IMR-90 (cell line): Measurements from ENCODE around the gene FGF3. TPM values are rescaled to one million over a fixed set of nuclear protein-coding genes. Genes with fewer than 3 reads are reported as not detected.

Source experiments
- ATAC-seq: fragments of 200-7000 bp; cut with Tn5 transposase; 2 replicates; pipeline ENCODE4 v1.9.1; 2020; ENCODE audit warnings: low read depth, mild to moderate bottlenecking, moderate library complexity
- BruUV-seq: library from RNA; stranded (reverse); fragments of 400-500 nt; replicated peaks from 2 replicates; lab custom pipeline; 2021; lab: Mats Ljungman, UMichigan
- CTCF ChIA-PET: fragments of 300-600 bp; formaldehyde crosslinking; extraction: SDS; loops from one replicate; lab custom pipeline; 2021; ENCODE audit warnings: antibody characterized with exemption; lab: Yijun Ruan, JAX
- POLR2A ChIA-PET: fragments of 300-600 bp; sonication (Branson Sonifier 250); formaldehyde crosslinking; loops from one replicate; lab custom pipeline; 2022; ENCODE audit warnings: antibody characterized with exemption; ENCODE audit not compliant: unreplicated experiment; lab: Charles Lee
- DNase-seq: peaks from one replicate; pipeline ENCODE4 v3.0.0; 2013
- H2AFZ ChIP-seq: replicated peaks from 2 replicates; pipeline ENCODE3; 2013; ENCODE audit warnings: low read length, mild to moderate bottlenecking; ENCODE audit not compliant: poor library complexity
- H2AK5ac ChIP-seq: 2 replicates; pipeline ENCODE4 v1.6.1; 2013; ENCODE audit warnings: low read depth, low read length, inconsistent platforms
- H2AK9ac ChIP-seq: replicated peaks from 2 replicates; pipeline ENCODE3; 2013; ENCODE audit warnings: mild to moderate bottlenecking, low read depth, low read length, moderate library complexity; ENCODE audit not compliant: poor library complexity
- H2BK120ac ChIP-seq: 2 replicates; pipeline ENCODE4 v1.6.1; 2013; ENCODE audit warnings: low read depth, low read length, inconsistent platforms
- H2BK15ac ChIP-seq: 3 replicates; pipeline ENCODE4 v1.6.1; 2013; ENCODE audit warnings: low read depth, low read length, inconsistent platforms
- H2BK20ac ChIP-seq: 2 replicates; pipeline ENCODE4 v1.6.1; 2013; ENCODE audit warnings: low read depth, mild to moderate bottlenecking, inconsistent platforms, low read length, moderate library complexity
- H2BK5ac ChIP-seq: 2 replicates; pipeline ENCODE4 v1.6.1; 2013; ENCODE audit warnings: mild to moderate bottlenecking, low read depth, low read length, inconsistent platforms; ENCODE audit not compliant: poor library complexity, severe bottlenecking
- H3K14ac ChIP-seq: replicated peaks from 2 replicates; pipeline ENCODE4 v1.6.1; 2013; ENCODE audit warnings: low read depth, low read length, inconsistent platforms
- H3K18ac ChIP-seq: 2 replicates; pipeline ENCODE4 v1.6.1; 2013; ENCODE audit warnings: low read depth, low read length, control low read depth
- H3K23ac ChIP-seq: 2 replicates; pipeline ENCODE4 v1.6.1; 2013; ENCODE audit warnings: low read depth, low read length, inconsistent platforms
- H3K27ac ChIP-seq: 2 replicates; pipeline ENCODE4 v1.5.1; 2013; ENCODE audit warnings: mild to moderate bottlenecking, control low read depth, low read length; ENCODE audit not compliant: insufficient read depth
- H3K27me3 ChIP-seq: 2 replicates; pipeline ENCODE4 v1.6.1; 2013; ENCODE audit warnings: low read length; ENCODE audit not compliant: control insufficient read depth, insufficient read depth
- H3K36me3 ChIP-seq: 2 replicates; pipeline ENCODE4 v1.6.1; 2013; ENCODE audit warnings: low read length, mixed read lengths; ENCODE audit not compliant: control insufficient read depth, insufficient read depth
- H3K4ac ChIP-seq: 2 replicates; pipeline ENCODE4 v1.6.1; 2013; ENCODE audit warnings: low read depth, low read length, inconsistent platforms
- H3K4me1 ChIP-seq: 2 replicates; pipeline ENCODE4 v1.6.1; 2013; ENCODE audit warnings: low read length, mixed read lengths; ENCODE audit not compliant: control insufficient read depth, insufficient read depth
- H3K4me2 ChIP-seq: 2 replicates; pipeline ENCODE4 v1.6.1; 2013; ENCODE audit warnings: low read depth, mild to moderate bottlenecking, control low read depth, low read length, moderate library complexity
- H3K4me3 ChIP-seq: 2 replicates; pipeline ENCODE4 v1.5.1; 2013; ENCODE audit warnings: low read depth, mild to moderate bottlenecking, control low read depth, low read length, moderate library complexity; ENCODE audit not compliant: insufficient read depth
- H3K56ac ChIP-seq: 2 replicates; pipeline ENCODE4 v1.6.1; 2013; ENCODE audit warnings: low read length, inconsistent platforms; ENCODE audit not compliant: insufficient read depth; ENCODE audit errors: extremely low read depth
- H3K79me1 ChIP-seq, 2 experiments: 2 replicates each; pipeline ENCODE4 v1.6.1; 2013; ENCODE audit warnings: low read length in 2 of 2, inconsistent platforms in 1 of 2, low read depth in 1 of 2
- H3K9ac ChIP-seq: 2 replicates; pipeline ENCODE4 v1.6.1; 2013; ENCODE audit warnings: low read depth, low read length, control low read depth
- H3K9me1 ChIP-seq: 2 replicates; pipeline ENCODE4 v1.6.1; 2013; ENCODE audit warnings: low read length, inconsistent platforms; ENCODE audit not compliant: insufficient read depth
- H3K9me3 ChIP-seq: 2 replicates; pipeline ENCODE4 v1.6.1; 2013; ENCODE audit warnings: low read length; ENCODE audit not compliant: control insufficient read depth, insufficient read depth
- H4K20me1 ChIP-seq: 2 replicates; pipeline ENCODE4 v1.6.1; 2013; ENCODE audit warnings: low read length, inconsistent platforms; ENCODE audit not compliant: insufficient read depth
- H4K5ac ChIP-seq: 2 replicates; pipeline ENCODE4 v1.6.1; 2013; ENCODE audit warnings: mild to moderate bottlenecking, low read depth, low read length, control low read depth
- H4K8ac ChIP-seq, 2 experiments: 2 replicates each; pipeline ENCODE4 v1.6.1; 2013; ENCODE audit warnings: low read depth in 2 of 2, low read length in 2 of 2, control low read depth in 1 of 2, inconsistent platforms in 1 of 2
- H4K91ac ChIP-seq: 2 replicates; pipeline ENCODE4 v1.6.1; 2013; ENCODE audit warnings: low read depth, low read length, inconsistent platforms; ENCODE audit not compliant: insufficient read depth
- CEBPB ChIP-seq: IDR thresholded peaks from 2 replicates; pipeline ENCODE4 v1.6.1; 2012; ENCODE audit warnings: low read depth, low read length, improper control_type of control experiment
- CHD1 ChIP-seq: IDR thresholded peaks from 2 replicates; pipeline ENCODE4 v1.6.1; 2012; ENCODE audit warnings: low read depth, low read length, improper control_type of control experiment
- CTCF ChIP-seq: conservative IDR thresholded peaks from 2 replicates; pipeline ENCODE4 v1.5.1; 2012; ENCODE audit warnings: mild to moderate bottlenecking, low read depth, low read length, improper control_type of control experiment
- MAFK ChIP-seq: IDR thresholded peaks from 2 replicates; pipeline ENCODE4 v1.6.1; 2012; ENCODE audit warnings: low read depth, low read length, improper control_type of control experiment
- MAZ ChIP-seq: IDR thresholded peaks from 2 replicates; pipeline ENCODE4 v1.6.1; 2012; ENCODE audit warnings: low read depth, mild to moderate bottlenecking, low read length, improper control_type of control experiment, moderate library complexity, borderline replicate concordance
- MXI1 ChIP-seq: IDR thresholded peaks from 2 replicates; pipeline ENCODE4 v1.6.1; 2012; ENCODE audit warnings: low read depth, mild to moderate bottlenecking, low read length, moderate library complexity, borderline replicate concordance
- POLR2A ChIP-seq: IDR thresholded peaks from 2 replicates; pipeline ENCODE4 v1.6.1; 2012; ENCODE audit warnings: mild to moderate bottlenecking, low read depth, low read length
- RAD21 ChIP-seq: IDR thresholded peaks from 2 replicates; pipeline ENCODE4 v1.6.1; 2012; ENCODE audit warnings: low read length, improper control_type of control experiment
- SMC3 ChIP-seq: fragments of 150-350 bp; IDR thresholded peaks from 2 replicates; pipeline ENCODE4 v1.6.1; 2016; ENCODE audit warnings: low read depth, mild to moderate bottlenecking, antibody characterized with exemption, low read length, moderate library complexity
- WGBS, 2 experiments: methylation state at CpG; one replicate each; pipeline versions ENCODE4 v1.1.5 to v1.1.7; 2013; ENCODE audit warnings: missing lambda C conversion rate in 2 of 2; ENCODE audit not compliant: insufficient read length in 1 of 2; ENCODE audit errors: extremely low coverage in 2 of 2; 5-methylcytosine and 5-hydroxymethylcytosine counted together
- dilution Hi-C: fragments of 300-500 bp; cut with HindIII; formaldehyde crosslinking; loops from one replicate; pipeline ENCODE4 v1.14.3; 2018; ENCODE audit warnings: low sequenced_read_pairs; ENCODE audit not compliant: unreplicated experiment
- in situ Hi-C: fragments of 300-500 bp; cut with MboI; formaldehyde crosslinking; loops from 3 replicates; pipeline ENCODE4 v1.14.3; 2019; ENCODE audit warnings: low sequenced_read_pairs, inconsistent platforms, mixed read lengths
- intact Hi-C: fragments of 100-400 bp; cut with micrococcal nuclease; formaldehyde crosslinking; loops from 2 replicates; pipeline ENCODE4 v1.10.0; 2022
- polyA plus RNA-seq, 3 experiments: library from polyadenylated mRNA; depleted of rRNA; stranded (reverse); fragments of >200 nt; gene quantifications; 2 replicates each; pipeline ENCODE4 v1.2.3, GENCODE V29; 2012; ENCODE audit warnings: low replicate concordance in 1 of 3
- total RNA-seq: library from RNA; depleted of rRNA; stranded (reverse); fragments of >200 nt; gene quantifications from 2 replicates; pipeline ENCODE4 v1.2.3, GENCODE V29; 2012
- TF ChIP-seq, protein P1 (sequence below): fragments of 150-350 bp; IDR thresholded peaks from 2 replicates; pipeline ENCODE4 v1.6.1; 2017; ENCODE audit warnings: mild to moderate bottlenecking, antibody characterized with exemption, low read length, low read depth
- TF ChIP-seq, protein P2 (sequence below): fragments of 150-350 bp; IDR thresholded peaks from 2 replicates; pipeline ENCODE4 v1.6.1; 2016; ENCODE audit warnings: low read depth, mild to moderate bottlenecking, low read length, moderate library complexity, borderline replicate concordance

The FGF3 gene
- total and polyA plus RNA-seq, 2 of the 4 experiments (the other 2 are of a cell fraction), result not detected

DNA sequence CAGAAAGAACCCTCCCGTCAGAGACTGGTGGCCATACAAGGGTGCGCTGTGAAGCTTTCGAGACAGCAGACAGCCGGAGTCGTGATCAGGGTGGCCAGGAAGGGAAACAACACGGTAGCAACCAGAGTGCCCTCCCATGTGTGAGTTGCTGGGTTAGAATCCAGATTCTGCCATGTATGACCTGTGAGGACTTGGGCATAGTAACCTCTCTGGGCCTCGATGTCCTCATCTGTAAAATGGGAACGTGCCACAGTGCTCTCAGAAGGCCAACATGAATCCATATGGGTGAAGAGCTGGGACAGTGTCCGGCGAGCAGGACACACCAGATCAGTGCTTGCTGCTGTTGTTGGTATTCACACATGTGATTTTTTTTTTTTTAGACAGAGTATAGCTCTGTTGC lies 7.6 kb upstream of the FGF3 start:
- no peak overlapping the region for H3K4me3 ChIP-seq
- no peaks in the 10 kb centered on the region for H3K79me1 ChIP-seq
- H4K8ac ChIP-seq, result no peak overlapping the region
- no peak for TF ChIP-seq POLR2A
- TF ChIP-seq MXI1, result no peak
- no peak for TF ChIP-seq MAZ
- TF ChIP-seq, protein P1, sequence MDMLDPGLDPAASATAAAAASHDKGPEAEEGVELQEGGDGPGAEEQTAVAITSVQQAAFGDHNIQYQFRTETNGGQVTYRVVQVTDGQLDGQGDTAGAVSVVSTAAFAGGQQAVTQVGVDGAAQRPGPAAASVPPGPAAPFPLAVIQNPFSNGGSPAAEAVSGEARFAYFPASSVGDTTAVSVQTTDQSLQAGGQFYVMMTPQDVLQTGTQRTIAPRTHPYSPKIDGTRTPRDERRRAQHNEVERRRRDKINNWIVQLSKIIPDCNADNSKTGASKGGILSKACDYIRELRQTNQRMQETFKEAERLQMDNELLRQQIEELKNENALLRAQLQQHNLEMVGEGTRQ, result no peak
- TF ChIP-seq CEBPB, result no peak
- TF ChIP-seq, protein P2, sequence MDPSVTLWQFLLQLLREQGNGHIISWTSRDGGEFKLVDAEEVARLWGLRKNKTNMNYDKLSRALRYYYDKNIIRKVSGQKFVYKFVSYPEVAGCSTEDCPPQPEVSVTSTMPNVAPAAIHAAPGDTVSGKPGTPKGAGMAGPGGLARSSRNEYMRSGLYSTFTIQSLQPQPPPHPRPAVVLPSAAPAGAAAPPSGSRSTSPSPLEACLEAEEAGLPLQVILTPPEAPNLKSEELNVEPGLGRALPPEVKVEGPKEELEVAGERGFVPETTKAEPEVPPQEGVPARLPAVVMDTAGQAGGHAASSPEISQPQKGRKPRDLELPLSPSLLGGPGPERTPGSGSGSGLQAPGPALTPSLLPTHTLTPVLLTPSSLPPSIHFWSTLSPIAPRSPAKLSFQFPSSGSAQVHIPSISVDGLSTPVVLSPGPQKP, result no peak
- no peak for TF ChIP-seq SMC3
- TF ChIP-seq MAFK, result no peak
- no peak for TF ChIP-seq CTCF
- TF ChIP-seq CHD1, result no peak
- no peak for TF ChIP-seq RAD21
- no peak overlapping the region for H2BK120ac ChIP-seq
- dilution Hi-C loops, result no loop called here
- no peak overlapping the region for H3K27ac ChIP-seq
- no peak overlapping the region for H2BK15ac ChIP-seq
- H4K5ac ChIP-seq, result no peak overlapping the region
- H3K4me2 ChIP-seq, result no peak overlapping the region
- no peak for DNase-seq
- no peak overlapping the region for H2BK20ac ChIP-seq
- H3K9me3 ChIP-seq, result peaks cover 7% of the 10 kb centered on the region
- in situ Hi-C loops, result no loop called here
- WGBS, 2 experiments, result 77% methylated on average over 5 of the region's 10 CpGs; no CpG with 5 or more reads in 1 of the 2 experiments
- H3K18ac ChIP-seq, result no peak overlapping the region
- no peak overlapping the region for H3K14ac ChIP-seq
- BruUV-seq, result no TSS peak
- intact Hi-C loops, result no loop called here
- no peak overlapping the region for H3K56ac ChIP-seq
- no peak overlapping the region for H4K91ac ChIP-seq
- POLR2A ChIA-PET, result no interaction called here
- H2BK5ac ChIP-seq, result no peak overlapping the region
- no peak overlapping the region for H2AK9ac ChIP-seq
- H3K36me3 ChIP-seq, result no peaks in the 10 kb centered on the region
- no peaks in the 10 kb centered on the region for H3K4me1 ChIP-seq
- H2AFZ ChIP-seq, result no peak overlapping the region
- ATAC-seq, result no peak
- CTCF ChIA-PET, result no interaction called here
- H3K9me1 ChIP-seq, result no peaks in the 10 kb centered on the region
- H3K4ac ChIP-seq, result no peak overlapping the region
- no peak overlapping the region for H3K23ac ChIP-seq
- no peak overlapping the region for H2AK5ac ChIP-seq
- no peak overlapping the region for H3K9ac ChIP-seq
- H3K27me3 ChIP-seq, result peaks cover 67% of the 10 kb centered on the region
- no peaks in the 10 kb centered on the region for H4K20me1 ChIP-seq
